ENCODE measurements around the gene CLNS1A.

- TF ChIP-seq CTCF (IDR thresholded peaks at IDR 0.05; ENCODE audit: low read depth, low read length, poor library complexity, severe bottlenecking): no peak
- TF ChIP-seq EZH2phosphoT487 (IDR thresholded peaks at IDR 0.05; ENCODE audit: borderline replicate concordance, low read length): no peak
Observed at GRCh38 chr11:77672264-77672663, 34.7 kb upstream of the CLNS1A start.
